GM19463 (cell line): ENCODE data around the gene CCDC7.
"Not testable (repeated sequence)": the region's sequence is repeated elsewhere in the genome, so short reads cannot be mapped to it uniquely, and the experiment has no call there.

Experiments
- ATAC-seq: cut with Tn5 transposase; IDR thresholded peaks from one replicate; pipeline ENCODE4 v1.9.1; 2021; ENCODE audit warnings: mild to moderate bottlenecking, moderate library complexity; ENCODE audit not compliant: unreplicated experiment

Gene CCDC7

GRCh38 chr10:32687546-32687945, 241.6 kb downstream of the CCDC7 start:
- ATAC-seq, result no peak

DNA sequence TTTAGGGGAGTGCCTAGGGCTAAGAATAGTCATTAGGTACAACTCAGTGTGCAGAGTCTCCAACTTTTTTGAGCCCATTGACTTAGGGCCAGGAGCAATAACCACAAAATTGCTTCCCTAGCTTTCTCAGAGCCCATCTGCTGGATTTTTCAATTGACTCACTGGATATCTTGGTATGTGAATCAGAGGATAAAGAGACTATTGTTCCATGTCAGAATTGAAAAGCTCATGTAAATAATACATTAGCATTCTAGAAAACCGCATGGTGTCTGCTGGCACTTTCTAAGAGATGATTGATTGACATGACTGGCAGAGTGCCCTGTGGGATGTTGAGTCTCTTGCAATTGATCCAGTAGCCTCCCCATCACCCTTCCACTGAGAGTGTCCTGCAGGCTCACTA, 246.2 kb downstream of the CCDC7 start:
- no peak for ATAC-seq

- no peak for ATAC-seq
These were observed 247.6 kb downstream of the CCDC7 start for GRCh38 chr10:32693441-32693979.

DNA sequence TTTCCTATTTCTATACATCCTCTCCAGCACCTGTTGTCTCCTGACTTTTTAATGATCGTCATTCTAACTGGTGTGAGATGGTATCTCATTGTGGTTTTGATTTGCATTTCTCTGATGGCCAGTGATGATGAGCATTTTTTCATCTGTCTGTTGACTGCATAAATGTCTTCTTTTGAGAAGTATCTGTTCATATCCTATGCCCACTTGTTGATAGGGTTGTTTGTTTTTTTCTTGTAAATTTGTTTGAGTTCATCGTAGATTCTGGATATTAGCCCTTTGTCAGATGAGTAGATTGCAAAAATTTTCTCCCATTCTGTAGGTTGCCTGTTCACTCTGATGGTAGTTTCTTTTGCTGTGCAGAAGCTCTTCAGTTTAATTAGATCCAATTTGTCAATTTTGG, 253.7 kb downstream of the CCDC7 start:
- ATAC-seq, result not testable (repeated sequence)

DNA sequence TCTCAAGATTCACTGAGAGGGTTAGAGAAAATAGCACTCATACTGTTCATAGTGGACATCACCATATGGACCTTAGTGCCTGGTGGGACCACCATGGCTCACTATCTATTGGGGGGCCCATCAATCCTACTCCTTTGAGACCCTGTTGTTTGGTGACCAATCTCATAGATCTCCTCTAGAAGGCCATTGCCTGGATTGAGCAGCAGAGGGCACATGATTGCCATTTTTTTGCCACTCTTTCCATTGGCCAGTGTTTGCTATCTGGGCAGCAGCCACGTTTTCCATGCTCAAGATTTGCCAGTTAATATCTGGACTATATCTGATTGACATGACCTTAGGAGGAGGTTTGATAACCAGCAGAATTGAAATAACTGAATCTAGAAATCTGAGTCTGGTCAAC, 267.6 kb downstream of the CCDC7 start:
- ATAC-seq, result no peak

DNA sequence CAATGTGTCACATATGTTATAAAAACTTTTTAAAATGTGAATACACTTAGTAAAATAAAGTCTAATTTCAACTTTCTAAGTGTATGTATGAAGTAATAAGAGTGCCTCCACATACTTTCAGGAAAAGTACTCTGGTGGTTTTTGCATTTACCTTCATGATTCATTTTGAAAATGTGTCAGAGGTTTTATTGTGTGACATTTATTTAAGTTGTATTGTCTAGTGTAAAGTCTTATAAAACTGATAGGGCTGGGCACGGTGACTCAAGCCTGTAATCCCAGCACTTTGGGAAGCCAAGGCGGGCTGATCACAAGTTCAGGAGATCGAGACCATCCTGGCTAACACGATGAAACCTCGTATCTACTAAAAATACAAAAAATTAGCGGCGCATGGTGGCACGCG, 285.6 kb downstream of the CCDC7 start:
- no peak for ATAC-seq

- ATAC-seq, result no peak
These were observed 293.0 kb downstream of the CCDC7 start for GRCh38 chr10:32738958-32739357.

GRCh38 chr10:32744321-32744720, 298.4 kb downstream of the CCDC7 start:
- no peak for ATAC-seq

DNA sequence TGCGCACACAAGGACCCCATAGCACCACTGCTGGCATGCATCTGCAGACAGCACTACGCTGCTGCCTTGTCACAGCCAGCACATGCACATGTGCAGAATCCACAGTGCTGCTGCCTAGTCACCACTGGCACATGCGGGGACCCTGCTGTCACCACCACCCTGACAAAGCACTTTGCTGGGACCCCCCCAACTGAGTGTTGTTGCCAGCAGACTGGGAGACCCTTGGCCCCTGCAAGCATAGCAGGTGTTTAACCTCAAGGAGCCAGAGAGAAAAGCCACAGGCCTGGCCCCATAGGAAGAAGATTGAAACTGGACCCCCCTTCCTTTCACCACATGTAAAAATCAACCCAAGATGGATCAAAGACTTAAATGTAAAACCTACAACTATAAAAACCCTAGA, 300.9 kb downstream of the CCDC7 start:
- no peak for ATAC-seq

- no peak for ATAC-seq
These were observed 305.6 kb downstream of the CCDC7 start for GRCh38 chr10:32751582-32751981.

DNA sequence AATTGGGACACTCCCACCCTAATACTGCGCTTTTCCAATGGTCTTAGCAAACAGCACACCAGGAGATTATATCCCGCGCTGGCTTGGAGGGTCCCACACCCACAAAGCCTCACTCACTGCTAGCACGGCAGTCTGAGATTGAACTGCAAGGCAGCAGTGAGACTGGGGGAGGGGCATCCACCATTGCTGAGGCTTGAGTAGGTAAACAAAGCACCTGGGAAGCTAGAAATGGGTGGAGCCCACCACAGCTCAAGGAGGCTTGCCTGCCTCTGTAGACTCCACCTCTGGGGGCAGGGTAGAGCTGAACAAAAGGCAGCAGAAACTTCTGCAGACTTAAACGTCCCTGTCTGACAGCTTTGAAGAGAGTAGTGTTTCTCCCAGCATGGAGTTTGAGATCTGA, 309.0 kb downstream of the CCDC7 start:
- not testable (repeated sequence) for ATAC-seq

DNA sequence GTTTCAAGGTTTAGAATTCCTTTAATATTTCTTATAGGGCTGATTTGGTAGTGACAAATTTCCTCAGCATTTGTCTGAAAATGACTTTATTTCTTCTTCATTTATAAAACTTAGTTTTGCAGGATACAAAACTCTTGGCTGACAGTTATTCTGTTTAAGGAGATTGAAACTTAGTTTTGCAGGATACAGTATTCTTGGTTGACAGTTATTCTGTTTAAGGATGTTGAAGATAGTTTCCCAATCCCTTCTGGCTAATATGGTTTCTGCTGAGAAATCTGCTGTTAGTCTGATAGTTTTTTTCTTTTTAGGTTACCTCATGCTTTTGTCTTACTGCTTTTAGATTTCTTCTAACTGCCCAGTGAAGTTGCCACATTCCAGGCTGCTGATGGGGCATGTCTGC, 325.3 kb downstream of the CCDC7 start:
- ATAC-seq, result no peak

DNA sequence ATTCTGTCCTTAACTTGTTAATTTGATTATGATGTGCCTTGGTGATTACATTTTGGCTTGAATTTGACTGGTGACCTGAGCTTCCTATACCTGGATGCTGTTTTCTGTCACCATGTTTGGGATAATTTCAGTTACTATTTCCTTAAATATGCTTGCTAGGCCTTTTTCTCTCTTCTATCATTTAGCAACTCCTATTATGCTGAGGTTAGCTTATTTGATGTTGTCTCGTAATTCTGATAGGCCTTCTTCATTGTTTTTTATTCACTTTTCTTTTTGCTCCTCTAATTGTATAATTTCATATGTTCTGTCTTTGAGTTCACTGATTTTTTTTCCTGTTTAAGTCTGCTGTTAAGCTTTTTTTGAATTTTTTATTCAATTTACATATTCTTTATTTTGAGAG, 327.2 kb downstream of the CCDC7 start:
- ATAC-seq, result no peak

GRCh38 chr10:32786968-32787367, 341.0 kb downstream of the CCDC7 start:
- no peak for ATAC-seq

- ATAC-seq, result no peak
These were observed 341.8 kb downstream of the CCDC7 start for GRCh38 chr10:32787690-32788284.

- ATAC-seq, result no peak
These were observed 342.4 kb downstream of the CCDC7 start for GRCh38 chr10:32788359-32788758.

GRCh38 chr10:32790483-32790882, 344.5 kb downstream of the CCDC7 start:
- no peak for ATAC-seq

DNA sequence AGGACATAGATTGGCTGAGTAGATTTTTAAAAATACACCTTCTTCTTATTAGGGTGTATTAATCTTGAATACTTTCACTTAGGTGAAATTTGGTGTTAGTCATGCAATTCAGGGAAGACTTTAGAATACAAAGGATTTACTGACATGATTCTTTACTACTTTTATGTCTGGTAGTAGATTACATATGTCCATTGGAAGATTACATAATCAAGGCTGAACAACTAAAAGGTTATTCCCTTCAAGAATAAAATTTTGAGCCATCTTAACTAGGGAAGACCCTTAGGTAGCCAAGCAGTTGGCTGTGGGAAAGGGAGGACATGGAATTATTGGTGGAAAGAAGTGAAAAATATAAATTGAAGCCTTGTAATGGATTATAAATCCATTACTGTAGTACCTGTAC, 347.1 kb downstream of the CCDC7 start:
- no peak for ATAC-seq

DNA sequence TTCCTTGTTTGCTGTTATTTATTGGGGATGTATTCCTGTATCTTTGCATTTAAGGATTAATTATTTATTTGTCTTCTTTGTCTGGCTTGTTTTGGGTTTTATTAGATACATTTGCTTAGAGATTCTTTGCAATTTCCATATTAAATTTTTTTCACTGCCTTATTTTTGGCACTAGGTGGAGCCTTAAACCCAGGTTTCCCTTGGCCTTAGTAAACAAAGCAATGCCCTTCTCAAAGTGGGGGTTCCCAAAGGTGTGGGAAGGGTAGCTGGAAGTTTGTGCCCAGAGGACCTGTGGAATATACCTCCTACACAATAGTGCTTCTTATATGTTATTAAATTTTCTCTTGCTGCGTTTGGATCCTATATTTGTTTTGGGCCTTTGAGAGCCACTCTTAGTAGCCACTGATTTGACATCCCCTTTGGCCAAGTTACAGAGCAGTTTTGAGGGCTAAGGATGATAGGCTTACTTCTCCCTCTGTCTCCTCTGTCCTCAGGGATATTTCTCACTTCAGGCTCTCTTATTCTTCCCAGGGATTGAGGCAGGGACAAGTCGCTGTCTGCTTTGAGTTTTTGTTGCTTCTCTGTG, 349.8 kb downstream of the CCDC7 start:
- ATAC-seq, result no peak

GRCh38 chr10:32797393-32797792, 351.5 kb downstream of the CCDC7 start:
- ATAC-seq, result not testable (repeated sequence)

- no peak for ATAC-seq
These were observed 401.0 kb downstream of the CCDC7 start for GRCh38 chr10:32846974-32847373.

- no peak for ATAC-seq
These were observed 405.4 kb downstream of the CCDC7 start for GRCh38 chr10:32851301-32851700.

DNA sequence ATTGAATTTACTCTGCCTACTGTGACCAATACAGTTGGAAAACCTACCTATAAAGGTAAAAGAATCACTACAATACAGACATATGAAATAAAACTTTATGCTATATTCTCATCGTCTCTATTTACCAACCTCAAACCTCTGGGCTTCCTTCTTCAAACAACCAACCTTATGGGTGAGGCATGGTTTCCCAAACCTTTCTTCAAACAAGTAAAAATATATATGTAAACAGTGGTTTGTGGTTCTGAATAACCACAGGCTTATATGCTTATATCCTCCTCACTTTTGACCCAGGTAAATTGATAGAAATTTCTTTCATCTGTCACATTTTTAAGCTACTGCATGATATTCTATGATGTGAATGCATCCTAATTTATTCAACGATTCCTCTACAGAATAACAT, 408.5 kb downstream of the CCDC7 start:
- no peak for ATAC-seq
